ENCODE measurements around the gene FAM177A1.
"Not testable (repeated sequence)": the region's sequence is repeated elsewhere in the genome, so short reads cannot be mapped to it uniquely, and the experiment has no call there.

FAM177A1 gene

GRCh38 chr14:35065731-35066130 lies 19.7 kb downstream of the FAM177A1 start:
- DNase-seq = not testable (repeated sequence)

- DNase-seq = no peak
Measured at GRCh38 chr14:35068238-35069012, 22.4 kb downstream of the FAM177A1 start.

- DNase-seq = no peak
Measured at GRCh38 chr14:35072226-35072625, 26.2 kb downstream of the FAM177A1 start.

GRCh38 chr14:35073486-35073885 lies 27.4 kb downstream of the FAM177A1 start:
- DNase-seq = no peak

GRCh38 chr14:35078082-35078481 lies 32.0 kb downstream of the FAM177A1 start:
- DNase-seq = no peak

- DNase-seq = no peak
Measured at GRCh38 chr14:35079742-35080141, 33.7 kb downstream of the FAM177A1 start.

- no peak for DNase-seq
Measured at GRCh38 chr14:35083530-35084150, 37.6 kb downstream of the FAM177A1 start.

GRCh38 chr14:35085441-35085840 lies 39.4 kb downstream of the FAM177A1 start:
- DNase-seq = no peak

GRCh38 chr14:35088514-35088913 lies 42.4 kb downstream of the FAM177A1 start:
- DNase-seq = no peak

GRCh38 chr14:35094645-35095044 lies 48.6 kb downstream of the FAM177A1 start:
- not testable (repeated sequence) for DNase-seq

GRCh38 chr14:35107866-35108265 lies 61.8 kb downstream of the FAM177A1 start:
- DNase-seq = no peak

GRCh38 chr14:35112641-35113040 lies 66.6 kb downstream of the FAM177A1 start:
- no peak for DNase-seq

GRCh38 chr14:35113308-35113950 lies 67.4 kb downstream of the FAM177A1 start:
- no peak for DNase-seq

- DNase-seq = no peak
Measured at GRCh38 chr14:35114036-35114435, 68.0 kb downstream of the FAM177A1 start.

GRCh38 chr14:35116242-35116641 lies 70.2 kb downstream of the FAM177A1 start:
- no peak for DNase-seq

- no peak for DNase-seq
Measured at GRCh38 chr14:35117112-35117511, 71.0 kb downstream of the FAM177A1 start.

- peak; percentile 45 for DNase-seq
Measured at GRCh38 chr14:35121026-35121886, 75.2 kb downstream of the FAM177A1 start.

- DNase-seq = peak; percentile 100
Measured at GRCh38 chr14:35121887-35122695, 76.0 kb downstream of the FAM177A1 start, which contains the start of the genes PPP2R3C and PRORP. TSS of gene PPP2R3C (minus strand) at chr14:35121990. CDS start at chr14:35121959, 31 bp downstream. TSS of gene PRORP (plus strand) at chr14:35122552. CDS start at chr14:35123246, 694 bp downstream.

- DNase-seq = no peak
Measured at GRCh38 chr14:35122696-35123387, 76.8 kb downstream of the FAM177A1 start.

GRCh38 chr14:35123388-35123703 lies 77.3 kb downstream of the FAM177A1 start:
- no peak for DNase-seq

- no peak for DNase-seq
Measured at GRCh38 chr14:35124127-35124526, 78.1 kb downstream of the FAM177A1 start.

All from DMS79 (cell line).